Measurements from ENCODE around the gene CCNG1. TPM values are rescaled to one million over a fixed set of nuclear protein-coding genes. Genes with fewer than 3 reads are reported as not detected.
A peak's percentile ranks its signal among the peaks of the same experiment; 100 is the strongest.
"Not testable (repeated sequence)": the region's sequence is repeated elsewhere in the genome, so short reads cannot be mapped to it uniquely, and the experiment has no call there.

The CCNG1 gene
- total RNA-seq, 1 donor from 2014 or later, result 149 TPM

- Mint-ChIP-seq H3K27ac (ENCODE audit: unreplicated experiment) (no peak overlapping the region), H3K36me3 (ENCODE audit: unreplicated experiment) (no peaks in the 10 kb centered on the region), H3K4me1 (ENCODE audit: low read depth, unreplicated experiment) (peaks cover 3% of the 10 kb centered on the region), H3K4me3 (ENCODE audit: unreplicated experiment) (no peak overlapping the region), H3K27me3 (ENCODE audit: unreplicated experiment) (peaks cover 2% of the 10 kb centered on the region), H3K9me3 (ENCODE audit: unreplicated experiment) (peaks cover 3% of the 10 kb centered on the region)
- TF ChIP-seq CTCF (IDR thresholded peaks at IDR 0.05; ENCODE audit: partially characterized antibody, unreplicated experiment), result no peak
- no peak for DNase-seq
Measured at GRCh38 chr5:163409384-163409783, 28.0 kb upstream of the CCNG1 start.

- Mint-ChIP-seq H3K36me3 (ENCODE audit: unreplicated experiment) (no peaks in the 10 kb centered on the region), H3K4me1 (ENCODE audit: low read depth, unreplicated experiment) (peaks cover 3% of the 10 kb centered on the region), H3K9me3 (ENCODE audit: unreplicated experiment) (peaks cover 3% of the 10 kb centered on the region), H3K27me3 (ENCODE audit: unreplicated experiment) (peaks cover 2% of the 10 kb centered on the region), H3K27ac (ENCODE audit: unreplicated experiment) (no peak overlapping the region), H3K4me3 (ENCODE audit: unreplicated experiment) (no peak overlapping the region)
- TF ChIP-seq CTCF (IDR thresholded peaks at IDR 0.05; ENCODE audit: partially characterized antibody, unreplicated experiment), result no peak
- no peak for DNase-seq
Measured at GRCh38 chr5:163410505-163410904, 26.9 kb upstream of the CCNG1 start.

GRCh38 chr5:163415673-163416072, 21.7 kb upstream of the CCNG1 start:
- H3K9me3 Mint-ChIP-seq (ENCODE audit: unreplicated experiment); H3K27me3 Mint-ChIP-seq (ENCODE audit: unreplicated experiment); H3K36me3 Mint-ChIP-seq (ENCODE audit: unreplicated experiment); DNase-seq; H3K27ac Mint-ChIP-seq (ENCODE audit: unreplicated experiment); H3K4me1 Mint-ChIP-seq (ENCODE audit: low read depth, unreplicated experiment): not testable (repeated sequence)
- peak overlapping the region; percentile 30 for H3K4me3 Mint-ChIP-seq (ENCODE audit: unreplicated experiment)

GRCh38 chr5:163424836-163425235, 12.6 kb upstream of the CCNG1 start:
- H3K4me1 Mint-ChIP-seq (ENCODE audit: low read depth, unreplicated experiment), result no peaks in the 10 kb centered on the region
- H3K27ac Mint-ChIP-seq (ENCODE audit: unreplicated experiment), result no peak overlapping the region
- no peaks in the 10 kb centered on the region for H3K36me3 Mint-ChIP-seq (ENCODE audit: unreplicated experiment)
- no peak for TF ChIP-seq CTCF (IDR thresholded peaks at IDR 0.05; ENCODE audit: partially characterized antibody, unreplicated experiment)
- H3K9me3 Mint-ChIP-seq (ENCODE audit: unreplicated experiment), result no peaks in the 10 kb centered on the region
- DNase-seq, result no peak
- H3K4me3 Mint-ChIP-seq (ENCODE audit: unreplicated experiment), result no peak overlapping the region
- no peaks in the 10 kb centered on the region for H3K27me3 Mint-ChIP-seq (ENCODE audit: unreplicated experiment)

GRCh38 chr5:163426128-163426527, 11.3 kb upstream of the CCNG1 start:
- not testable (repeated sequence) for H3K27me3 Mint-ChIP-seq (ENCODE audit: unreplicated experiment); H3K36me3 Mint-ChIP-seq (ENCODE audit: unreplicated experiment); H3K9me3 Mint-ChIP-seq (ENCODE audit: unreplicated experiment); DNase-seq; H3K27ac Mint-ChIP-seq (ENCODE audit: unreplicated experiment); H3K4me1 Mint-ChIP-seq (ENCODE audit: low read depth, unreplicated experiment); H3K4me3 Mint-ChIP-seq (ENCODE audit: unreplicated experiment)

- Mint-ChIP-seq H3K27ac (ENCODE audit: unreplicated experiment) (no peak overlapping the region), H3K27me3 (ENCODE audit: unreplicated experiment) (peaks cover 2% of the 10 kb centered on the region), H3K36me3 (ENCODE audit: unreplicated experiment) (no peaks in the 10 kb centered on the region), H3K4me1 (ENCODE audit: low read depth, unreplicated experiment) (no peaks in the 10 kb centered on the region), H3K4me3 (ENCODE audit: unreplicated experiment) (no peak overlapping the region), H3K9me3 (ENCODE audit: unreplicated experiment) (no peaks in the 10 kb centered on the region)
- no peak for DNase-seq
- TF ChIP-seq CTCF (IDR thresholded peaks at IDR 0.05; ENCODE audit: partially characterized antibody, unreplicated experiment), result no peak
Measured at GRCh38 chr5:163432544-163432943, 4.9 kb upstream of the CCNG1 start.

All from glutamatergic neuron (in vitro differentiated cells).